HepG2 (cell line): ENCODE measurements around the gene TNFAIP8L1. TPM values are rescaled to one million over a fixed set of nuclear protein-coding genes. Genes with fewer than 3 reads are reported as not detected.

Source experiments
- AGO1 ChIP-seq: fragments of 200-400 bp; formaldehyde crosslinking; IDR thresholded peaks from 2 replicates; pipeline ENCODE4 v1.6.1; 2017; ENCODE audit warnings: mild to moderate bottlenecking, low read depth, low read length, moderate library complexity; ENCODE audit not compliant: poor library complexity, severe bottlenecking
- ARID4A ChIP-seq: sonication (generic); formaldehyde crosslinking; IDR thresholded peaks from 2 replicates; pipeline ENCODE4 v1.5.0; 2020; ENCODE audit warnings: mild to moderate bottlenecking, missing genetic modification reagents, borderline replicate concordance
- CREM ChIP-seq, 2 experiments: sonication (generic) in 1 of 2; formaldehyde crosslinking in 1 of 2; IDR thresholded peaks; 2 replicates each; pipeline versions ENCODE4 v1.4.0 to v1.6.1; 2016 to 2020; ENCODE audit warnings: antibody characterized with exemption in 1 of 2, mild to moderate bottlenecking in 1 of 2, missing genetic modification reagents in 1 of 2
- ELF1 ChIP-seq: sonication (generic); formaldehyde crosslinking; IDR thresholded peaks from 2 replicates; pipeline ENCODE4 v1.4.0; 2020; ENCODE audit warnings: missing genetic modification reagents
- ESRRA ChIP-seq: sonication (generic); formaldehyde crosslinking; IDR thresholded peaks from 2 replicates; pipeline ENCODE4 v1.5.1; 2020; ENCODE audit warnings: mild to moderate bottlenecking, low read depth, missing genetic modification reagents
- FOXA3 ChIP-seq: IDR thresholded peaks from 2 replicates; pipeline ENCODE4 v1.6.1; 2016; ENCODE audit warnings: missing genetic modification reagents, missing compliant biosample characterization
- FOXP1 ChIP-seq, 2 experiments: fragments of 450-650 bp in 1 of 2; IDR thresholded peaks; 2 replicates each; pipeline ENCODE4 v1.6.1; 2017 to 2018; ENCODE audit warnings: antibody characterized with exemption in 1 of 2
- IKZF4 ChIP-seq: sonication (generic); formaldehyde crosslinking; IDR thresholded peaks from 2 replicates; pipeline ENCODE4 v1.5.1; 2020; ENCODE audit warnings: borderline replicate concordance, mild to moderate bottlenecking, low read depth, missing genetic modification reagents; ENCODE audit errors: not compliant biosample characterization
- JUND ChIP-seq: sonication (generic); formaldehyde crosslinking; IDR thresholded peaks from 2 replicates; pipeline ENCODE4 v1.8.0; 2022; ENCODE audit warnings: mild to moderate bottlenecking, missing genetic modification reagents
- NCOA1 ChIP-seq: sonication (generic); formaldehyde crosslinking; IDR thresholded peaks from 2 replicates; pipeline ENCODE4 v1.9.0; 2021; ENCODE audit warnings: missing genetic modification reagents
- SAFB2 ChIP-seq: sonication (generic); formaldehyde crosslinking; IDR thresholded peaks from 2 replicates; pipeline ENCODE4 v1.5.1; 2020; ENCODE audit warnings: missing genetic modification reagents, low read depth, mild to moderate bottlenecking, borderline replicate concordance
- SKI ChIP-seq: fragments of 450-650 bp; IDR thresholded peaks from one replicate; pipeline ENCODE4 v1.6.1; 2018; ENCODE audit warnings: mild to moderate bottlenecking; ENCODE audit not compliant: partially characterized antibody
- SMAD3 ChIP-seq: sonication (generic); formaldehyde crosslinking; IDR thresholded peaks from 2 replicates; pipeline ENCODE4 v1.4.0; 2020; ENCODE audit warnings: missing genetic modification reagents
- SYNCRIP ChIP-seq: fragments of 200-400 bp; formaldehyde crosslinking; IDR thresholded peaks from 2 replicates; pipeline ENCODE4 v1.6.1; 2018; ENCODE audit warnings: mild to moderate bottlenecking, low read depth, low read length; ENCODE audit not compliant: insufficient read depth
- TBX3 ChIP-seq: fragments of 450-650 bp; IDR thresholded peaks from 2 replicates; pipeline ENCODE4 v1.6.1; 2017; ENCODE audit warnings: antibody characterized with exemption, mild to moderate bottlenecking, inconsistent platforms, borderline replicate concordance
- ZBTB37 ChIP-seq: sonication (generic); formaldehyde crosslinking; IDR thresholded peaks from 2 replicates; pipeline ENCODE4 v1.4.0; 2020; ENCODE audit warnings: mild to moderate bottlenecking, missing genetic modification reagents
- ZNF230 ChIP-seq: sonication (generic); formaldehyde crosslinking; IDR thresholded peaks from 2 replicates; pipeline ENCODE4 v1.4.0; 2020; ENCODE audit warnings: mild to moderate bottlenecking, missing genetic modification reagents
- ZNF33B ChIP-seq: sonication (generic); formaldehyde crosslinking; IDR thresholded peaks from 2 replicates; pipeline ENCODE4 v1.5.1; 2020; ENCODE audit warnings: mild to moderate bottlenecking, missing genetic modification reagents
- ZNF354B ChIP-seq: sonication (generic); formaldehyde crosslinking; IDR thresholded peaks from 2 replicates; pipeline ENCODE4 v1.8.0; 2022; ENCODE audit warnings: mild to moderate bottlenecking, missing genetic modification reagents
- ZNF484 ChIP-seq: sonication (generic); formaldehyde crosslinking; IDR thresholded peaks from 2 replicates; pipeline ENCODE4 v1.5.1; 2020; ENCODE audit warnings: mild to moderate bottlenecking, low read depth, missing genetic modification reagents, borderline replicate concordance
- ZNF512 ChIP-seq: sonication (generic); formaldehyde crosslinking; IDR thresholded peaks from 2 replicates; pipeline ENCODE4 v1.4.0; 2020; ENCODE audit warnings: mild to moderate bottlenecking, missing genetic modification reagents
- ZNF780A ChIP-seq: sonication (generic); formaldehyde crosslinking; IDR thresholded peaks from 2 replicates; pipeline ENCODE4 v1.8.0; 2022; ENCODE audit warnings: mild to moderate bottlenecking, missing genetic modification reagents, moderate library complexity
- polyA plus RNA-seq, 8 experiments: library from polyadenylated mRNA; depleted of rRNA in 3 of 8; stranded (reverse) in 7 of 8; unstranded in 1 of 8; fragments of >200 nt; fragmentation: Illumina TruSeq in 4 of 8; extraction: Trizol in 4 of 8; gene quantifications; 2 replicates each; pipeline versions ENCODE4 v1.2.1 to v1.2.3, GENCODE V29; 2011 to 2016; ENCODE audit warnings: low read depth in 4 of 8, missing spikeins in 1 of 8, mixed read lengths in 1 of 8; ENCODE audit not compliant: insufficient read depth in 1 of 8
- total RNA-seq, 5 experiments: library from RNA; depleted of rRNA; stranded (reverse); fragments of >200 nt; fragmentation: Illumina TruSeq; extraction: Trizol; gene quantifications; 2 replicates each; pipeline ENCODE4 v1.2.3, GENCODE V29; 2016; ENCODE audit warnings: low read depth in 1 of 5

The TNFAIP8L1 gene
- total and polyA plus RNA-seq, 2 of the 13 experiments (the other 11 are each of a cell fraction or from before 2014, with no cell fraction given): 13.4 to 21.4 TPM

GRCh38 chr19:4606921-4607678, 32.2 kb upstream of the TNFAIP8L1 start (continued):
- TF ChIP-seq ZNF33B (CRISPR knock-in tag): no peak
- no peak for TF ChIP-seq ZNF354B
- TF ChIP-seq FOXA3 (CRISPR knock-in tag): no peak
- TF ChIP-seq ARID4A (CRISPR knock-in tag): peak; percentile 42; the same call in 1 of the 2 replicates
- no peak for TF ChIP-seq SKI
- no peak for TF ChIP-seq ZNF512 (CRISPR knock-in tag)
- TF ChIP-seq JUND (CRISPR knock-in tag): no peak
- no peak for TF ChIP-seq ELF1 (CRISPR knock-in tag)
- no peak for TF ChIP-seq ZNF780A (CRISPR knock-in tag)
- TF ChIP-seq SYNCRIP: no peak
- TF ChIP-seq IKZF4 (CRISPR knock-in tag): no peak
- no peak for TF ChIP-seq ESRRA (CRISPR knock-in tag)
- TF ChIP-seq SAFB2 (CRISPR knock-in tag): no peak
- TF ChIP-seq FOXP1 (IDR thresholded peaks at IDR 0.05): no peak
- TF ChIP-seq FOXP1 (CRISPR knock-in tag; IDR thresholded peaks at IDR 0.05): no peak
- TF ChIP-seq ZNF484 (CRISPR knock-in tag): no peak
- peak; percentile 26; the same call in 1 of the 2 replicates for TF ChIP-seq TBX3
- TF ChIP-seq CREM (IDR thresholded peaks at IDR 0.05): no peak
- TF ChIP-seq CREM (CRISPR knock-in tag; IDR thresholded peaks at IDR 0.05): no peak
- TF ChIP-seq ZBTB37 (CRISPR knock-in tag): no peak
- TF ChIP-seq ZNF230 (CRISPR knock-in tag): no peak
- TF ChIP-seq NCOA1: no peak
- TF ChIP-seq SMAD3 (CRISPR knock-in tag): no peak
- no peak for TF ChIP-seq AGO1
